Stimulated activated CD8-positive, alpha-beta memory T cell treated with anti-CD3 and anti-CD28 coated beads, Interleukin-15, amount 100 ng/mL, for 48 hours (primary cell): ENCODE results near the gene WDR11.
A peak's percentile ranks its signal among the peaks of the same experiment; 100 is the strongest.
"Not testable (repeated sequence)": the region's sequence is repeated elsewhere in the genome, so short reads cannot be mapped to it uniquely, and the experiment has no call there.

Experiments
- DNase-seq, 2 donors: peaks; one replicate each; pipeline ENCODE4 v3.0.0-alpha.2; 2020; ENCODE audit warnings: low read depth in 2 of 2

The WDR11 gene

DNA sequence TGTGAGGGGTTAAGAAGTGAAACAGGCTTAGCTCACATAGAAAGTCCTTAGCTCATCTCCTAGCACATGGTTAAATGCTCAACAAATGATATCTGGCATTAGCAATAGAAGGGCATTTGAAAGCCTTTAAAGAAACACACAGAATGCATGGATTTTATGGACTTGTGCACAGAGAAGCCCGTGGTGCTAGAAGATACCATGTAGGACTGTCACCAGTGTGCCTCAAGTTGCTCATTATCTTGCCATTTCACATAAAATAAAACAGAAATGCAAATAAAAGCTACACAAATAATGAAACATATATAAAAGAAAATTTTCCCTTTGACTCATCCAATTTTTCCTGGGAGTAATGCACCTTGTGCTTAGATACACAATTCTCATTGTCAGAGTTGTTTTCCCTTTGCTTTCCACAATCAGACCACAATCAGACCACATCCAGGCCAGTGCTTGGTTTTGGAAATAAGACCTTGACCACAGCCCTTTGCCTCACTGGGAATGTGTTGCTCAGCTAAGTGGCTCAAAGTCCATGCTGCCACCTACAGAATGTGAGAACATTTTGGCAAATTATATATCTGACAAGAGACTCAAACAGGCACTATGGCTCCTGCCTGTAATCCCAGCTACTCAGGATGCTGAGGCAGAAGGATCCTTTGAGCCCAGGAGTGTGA is 9.5 kb upstream of the WDR11 start:
- no peak for DNase-seq

DNA sequence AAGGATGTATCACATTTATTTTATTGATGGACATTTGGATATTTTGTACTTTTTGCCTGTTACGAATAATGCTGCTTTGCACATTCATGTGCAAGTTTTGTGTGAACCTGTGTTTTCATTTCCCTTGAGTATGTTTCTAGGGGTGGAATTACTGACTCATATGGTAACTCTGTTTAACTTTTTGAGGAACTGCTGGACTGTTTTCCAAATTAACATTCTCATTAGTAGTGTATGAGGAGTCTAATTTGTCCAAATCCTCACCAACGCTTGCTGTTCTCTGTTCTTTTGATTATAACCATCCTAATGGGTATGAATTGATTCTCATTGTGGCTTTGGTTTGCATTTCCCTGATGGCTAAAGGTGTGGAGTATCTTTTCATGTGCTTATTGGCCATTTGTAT is 3.2 kb downstream of the WDR11 start:
- no peak for DNase-seq

DNA sequence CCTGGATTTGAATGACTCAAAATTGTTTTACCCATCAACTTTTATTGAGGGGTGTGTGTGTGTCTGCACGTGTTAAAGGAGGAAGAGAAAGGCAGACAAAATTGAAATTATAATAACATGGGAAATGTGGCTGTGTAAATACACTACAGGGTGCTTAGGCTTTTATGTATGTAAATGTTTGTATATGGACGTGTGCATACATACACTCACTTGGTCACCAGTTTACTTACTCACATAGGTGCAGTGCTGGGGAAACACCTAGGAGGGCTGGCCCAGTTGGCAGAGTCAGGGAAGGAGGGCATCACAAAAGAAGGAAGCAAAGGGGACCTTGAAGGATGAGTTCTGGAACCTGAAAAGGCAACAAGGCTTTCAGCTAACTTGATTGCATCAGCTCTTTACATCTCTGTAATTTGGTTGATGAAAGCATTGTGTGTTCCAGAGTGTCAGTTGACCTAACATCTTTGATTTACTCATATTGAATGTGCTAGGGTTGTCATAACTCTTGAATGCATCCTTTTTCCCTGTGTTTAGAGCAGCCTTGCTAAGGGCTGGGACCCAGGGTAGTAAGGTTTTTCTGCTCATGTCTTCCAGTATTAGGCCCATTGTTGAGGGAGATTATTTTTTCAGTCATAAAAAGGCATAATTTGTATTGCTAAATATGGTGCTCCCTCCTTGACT is 10.2 kb downstream of the WDR11 start:
- no peak for DNase-seq

DNA sequence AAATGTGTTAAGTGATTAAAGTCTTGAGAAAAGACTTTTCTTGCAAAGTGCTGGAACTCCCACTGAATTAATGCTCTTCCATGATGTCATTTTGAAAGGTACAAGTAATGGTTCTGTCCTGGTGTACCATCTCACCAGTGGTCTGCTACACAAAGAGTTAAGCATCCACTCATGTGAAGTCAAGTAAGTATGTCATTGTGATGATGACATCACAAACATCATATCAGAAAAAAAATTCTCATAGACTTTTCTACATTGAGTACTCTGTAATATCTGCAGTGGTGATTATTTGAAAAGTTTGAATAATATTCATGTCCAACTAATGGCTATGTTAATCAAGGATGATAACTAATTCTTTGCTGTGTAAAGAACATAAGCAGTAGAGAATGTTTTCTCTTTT is 22.6 kb downstream of the WDR11 start:
- DNase-seq = no peak

DNA sequence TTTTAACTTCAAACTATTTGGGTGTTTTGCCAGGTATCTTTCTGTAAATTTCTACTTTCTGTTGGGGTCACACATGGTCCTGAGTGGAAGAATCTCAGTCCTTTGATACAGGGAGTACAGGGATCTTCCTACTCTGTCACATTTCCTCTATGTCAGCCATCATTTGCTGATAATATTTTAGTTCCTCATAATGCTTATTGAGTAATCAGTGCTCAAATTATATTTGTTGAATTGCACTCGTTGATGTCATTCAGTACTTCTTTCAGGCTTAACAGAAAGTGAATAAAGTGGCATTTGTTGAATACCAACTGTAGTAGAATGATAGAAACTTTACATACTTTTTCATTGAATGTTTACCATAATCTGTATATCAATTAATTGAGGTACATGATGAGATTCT is 31.9 kb downstream of the WDR11 start:
- DNase-seq = no peak

DNA sequence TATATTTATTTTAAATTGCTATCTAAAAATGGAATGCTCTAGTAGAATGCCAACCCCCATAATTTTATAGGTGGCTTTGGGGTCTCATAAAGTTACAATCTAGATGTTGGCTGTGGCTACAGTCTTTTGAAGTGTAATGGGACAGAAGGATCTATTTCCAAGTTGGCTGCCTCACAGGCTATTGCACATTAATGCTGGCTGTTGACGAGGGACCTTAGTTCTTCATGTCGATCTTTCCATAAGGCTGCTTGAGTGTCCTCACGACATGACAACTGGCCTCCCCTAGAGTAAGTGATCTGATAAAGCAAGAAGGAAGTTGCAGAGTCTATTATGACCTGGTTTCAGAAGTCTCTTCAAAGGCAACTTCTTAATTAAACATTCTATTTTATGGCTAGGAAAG is 36.3 kb downstream of the WDR11 start:
- DNase-seq = no peak

DNA sequence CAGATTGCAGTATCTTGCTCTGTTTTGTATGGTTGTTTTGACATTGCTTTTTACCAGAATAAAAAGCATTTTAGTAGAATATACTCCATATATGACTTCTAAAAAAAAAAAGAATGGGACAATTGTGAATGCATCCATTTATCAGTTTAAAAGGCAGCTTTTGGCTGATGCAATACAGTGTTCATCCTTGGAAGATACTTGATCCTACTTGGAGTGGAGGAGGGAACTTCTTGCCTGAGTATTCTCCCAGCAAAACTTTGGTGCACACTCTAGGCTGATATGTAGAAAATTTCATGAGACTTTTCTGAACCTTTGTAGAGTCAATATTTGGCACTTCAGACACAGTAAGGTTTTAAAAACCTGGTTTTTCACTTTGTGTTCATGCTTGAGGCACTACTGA is 40.2 kb downstream of the WDR11 start:
- DNase-seq = no peak

DNA sequence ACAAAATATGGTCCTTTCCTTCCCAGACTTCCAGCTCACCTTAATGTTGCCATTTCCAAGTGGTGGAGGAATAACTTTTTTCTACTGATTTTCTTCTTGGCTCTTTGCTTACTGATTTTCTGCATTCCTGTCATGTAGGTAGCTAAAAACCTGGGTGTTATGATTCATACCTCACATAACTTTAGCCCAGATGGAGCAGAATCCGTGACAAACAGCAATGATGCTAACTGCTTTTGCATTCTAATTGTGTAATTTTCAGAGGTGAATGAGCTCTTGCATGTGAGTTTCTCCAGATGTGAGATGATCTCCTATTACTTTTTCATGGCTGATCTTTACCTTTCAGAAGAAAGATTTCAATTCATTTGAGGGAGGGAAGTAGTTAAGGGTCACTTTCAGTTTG is 43.4 kb downstream of the WDR11 start:
- no peak for DNase-seq

DNA sequence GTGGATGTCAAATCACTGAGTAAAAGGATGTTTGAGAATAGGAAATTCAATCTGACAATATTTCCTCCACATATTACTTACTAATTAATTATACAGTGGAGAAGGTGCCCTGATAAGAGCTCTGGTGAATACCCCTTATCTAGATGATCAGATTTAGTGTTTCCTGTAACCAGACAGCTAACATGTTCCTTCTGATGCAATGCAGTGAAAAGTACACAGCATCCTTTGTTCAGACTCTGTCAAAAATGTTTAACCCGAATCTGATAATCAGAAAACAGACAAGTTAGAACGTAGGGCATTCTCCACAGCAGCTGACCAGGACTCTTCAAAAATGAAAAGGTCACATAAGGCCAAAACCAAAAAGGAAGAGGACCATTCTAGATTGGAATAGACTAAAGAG is 46.2 kb downstream of the WDR11 start:
- DNase-seq = no peak

DNA sequence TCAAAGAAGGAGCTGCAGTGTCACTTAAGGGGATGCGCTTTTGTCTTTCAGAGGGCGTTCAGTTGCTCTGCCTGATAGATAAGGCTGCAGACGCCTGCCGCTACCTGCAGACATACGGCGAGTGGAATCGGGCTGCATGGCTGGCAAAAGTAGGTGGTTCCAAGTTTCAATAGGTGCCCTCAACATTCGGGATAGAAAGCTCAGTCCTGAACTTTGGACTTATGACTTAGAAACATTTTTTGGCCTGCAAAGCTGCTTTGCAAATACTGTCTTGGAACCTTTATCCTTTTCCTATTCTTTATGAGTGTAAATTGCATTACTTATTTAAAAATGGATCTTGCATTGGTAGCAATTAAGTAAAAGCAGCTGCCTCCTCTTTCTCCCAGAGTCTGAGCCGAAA is 54.1 kb downstream of the WDR11 start:
- no peak for DNase-seq

DNA sequence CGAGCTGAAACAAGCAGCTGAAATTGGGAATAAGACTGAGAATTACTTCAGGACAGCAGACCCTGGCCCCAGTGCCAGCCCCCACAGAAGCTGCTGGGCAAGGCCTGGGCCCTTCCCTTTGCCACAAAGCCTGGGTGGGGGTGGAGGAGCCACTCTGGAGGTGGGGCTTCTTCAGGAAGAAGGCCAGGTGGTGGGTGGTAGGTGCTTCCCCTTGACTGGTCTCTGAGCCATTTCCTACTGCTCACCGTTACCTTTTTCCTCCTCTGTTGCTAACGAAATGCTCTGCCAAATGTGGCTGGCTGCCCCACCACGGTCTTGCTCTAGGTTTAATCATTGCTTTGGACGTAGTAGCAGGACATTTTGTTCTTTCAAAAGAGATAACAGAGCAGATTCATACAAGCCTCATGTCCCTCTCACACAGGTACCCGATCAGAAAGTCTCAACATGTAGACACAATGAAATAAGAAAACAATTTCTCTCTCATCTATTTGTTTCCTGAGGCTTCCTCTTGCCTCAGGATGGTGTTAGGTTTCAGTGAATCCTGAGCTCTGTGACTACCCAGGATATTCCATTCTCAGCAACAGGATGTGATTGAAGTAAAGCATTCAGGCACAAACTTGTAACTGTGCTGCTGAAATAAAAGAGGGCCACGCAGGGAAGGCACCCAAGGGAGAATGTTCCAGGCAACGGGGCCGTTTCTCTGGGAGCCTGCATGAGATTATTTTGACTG is 66.5 kb downstream of the WDR11 start:
- DNase-seq = no peak

DNA sequence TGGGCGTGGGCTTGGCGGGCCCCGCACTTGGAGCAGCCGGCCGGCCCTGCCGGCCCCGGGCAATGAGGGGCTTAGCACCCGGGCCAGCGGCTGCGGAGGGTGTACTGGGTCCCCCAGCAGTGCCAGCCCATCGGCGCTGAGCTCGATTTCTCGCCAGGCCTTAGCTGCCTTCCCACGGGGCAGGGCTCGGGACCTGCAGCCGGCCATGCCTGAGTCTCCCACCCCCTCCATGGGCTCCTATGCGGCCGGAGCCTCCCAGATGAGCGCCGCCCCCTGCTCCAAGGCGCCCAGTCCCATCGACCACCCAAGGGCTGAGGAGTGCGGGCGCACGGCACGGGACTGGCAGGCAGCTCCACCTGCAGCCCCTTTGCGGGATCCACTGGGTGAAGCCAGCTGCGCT is 72.7 kb downstream of the WDR11 start:
- DNase-seq = not testable (repeated sequence)

DNA sequence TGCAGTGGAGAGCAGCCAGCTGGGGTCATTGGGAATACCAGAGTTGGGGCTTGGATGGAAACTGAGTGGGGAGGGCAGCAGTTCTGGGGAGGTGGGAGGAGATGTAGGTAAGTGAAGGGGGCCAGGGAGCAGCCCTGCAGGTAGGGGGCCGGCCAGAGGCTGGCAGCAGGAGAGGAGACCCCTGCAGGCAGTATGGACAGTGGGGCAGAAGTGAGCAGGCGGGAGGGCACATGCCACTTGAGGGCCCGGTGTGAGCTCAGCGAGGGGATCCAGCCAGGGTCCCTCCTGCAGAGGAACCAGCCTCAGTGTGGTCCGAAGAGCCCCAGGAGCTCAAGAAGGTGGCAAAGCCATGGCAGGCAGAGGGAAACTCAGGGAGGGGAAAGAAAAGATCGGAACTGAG is 75.4 kb downstream of the WDR11 start:
- no peak for DNase-seq

DNA sequence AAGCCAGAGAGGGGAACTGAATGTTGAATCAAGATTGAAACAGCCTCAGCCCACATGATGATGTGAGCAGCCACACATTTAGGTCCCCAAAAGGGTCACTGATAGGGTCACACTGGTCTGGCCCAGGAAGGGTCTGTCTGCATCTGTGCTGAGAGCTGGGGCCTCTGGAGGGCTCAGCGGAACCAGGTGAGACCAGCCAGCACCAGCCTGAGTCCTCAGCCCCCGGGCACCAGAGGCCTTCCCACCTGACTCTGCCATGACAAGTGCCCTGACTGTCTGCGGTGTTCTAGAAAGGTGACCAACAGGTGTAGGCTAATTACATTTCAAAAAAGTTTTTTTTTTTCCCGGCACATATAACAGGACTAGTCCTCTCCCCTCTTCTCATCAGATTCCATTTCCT is 76.2 kb downstream of the WDR11 start:
- no peak for DNase-seq

DNA sequence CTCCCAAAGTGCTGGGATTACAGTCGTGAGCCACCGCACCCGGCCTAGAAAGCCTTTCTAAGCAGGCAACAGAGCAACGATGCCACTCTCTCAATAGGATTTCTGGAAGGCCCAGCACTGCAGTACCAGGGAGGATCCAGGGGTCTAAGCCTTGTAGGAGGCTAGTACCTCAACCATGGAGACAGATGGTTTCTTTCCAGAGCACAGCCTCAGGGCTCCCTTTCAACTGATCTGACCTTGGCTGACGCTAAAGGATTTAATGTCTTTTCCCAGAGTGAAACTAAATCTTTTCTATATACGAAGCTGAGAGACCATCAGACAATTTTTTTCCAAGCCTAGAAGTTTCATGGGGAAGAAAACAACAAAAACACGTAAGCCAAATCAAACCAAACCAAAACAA is 78.0 kb downstream of the WDR11 start:
- no peak for DNase-seq

DNA sequence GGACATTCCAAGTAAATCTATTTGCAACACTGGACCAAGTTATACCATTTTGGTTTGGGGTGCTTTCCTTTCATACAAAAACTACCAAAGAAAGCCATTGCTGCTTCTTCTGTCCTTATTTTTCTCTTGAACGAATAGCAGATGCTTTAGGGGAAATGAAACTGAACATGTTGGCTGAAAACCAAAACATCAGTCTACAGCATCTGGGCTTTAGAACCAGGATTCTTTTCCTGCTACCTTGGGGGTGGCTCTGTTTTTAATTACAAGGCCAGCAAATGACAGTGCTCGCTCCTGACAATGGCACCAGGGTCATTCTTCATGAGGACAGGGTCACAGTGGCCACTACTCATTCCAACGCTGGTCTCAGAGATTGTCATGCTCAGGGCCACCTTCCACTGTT is 80.3 kb downstream of the WDR11 start:
- DNase-seq = no peak

DNA sequence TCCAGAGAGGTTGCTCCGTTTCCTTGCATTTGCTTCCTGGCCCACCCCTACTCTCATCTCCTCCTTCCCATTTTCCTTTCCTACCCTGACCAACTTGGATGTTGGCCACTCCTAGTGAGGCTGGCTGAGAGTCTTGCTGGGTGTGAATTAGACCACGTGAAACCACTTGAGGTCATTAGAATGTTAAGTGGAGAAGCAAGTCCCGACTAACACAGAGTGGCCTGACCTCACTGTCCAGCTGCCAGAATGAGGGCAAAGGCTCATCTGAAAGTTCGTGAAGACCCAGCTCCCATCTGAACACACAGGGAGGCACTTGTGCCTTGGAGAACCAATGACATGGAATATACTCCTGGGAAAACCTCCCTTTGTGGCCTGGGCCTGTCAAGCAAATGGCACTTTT is 80.8 kb downstream of the WDR11 start:
- DNase-seq = no peak

DNA sequence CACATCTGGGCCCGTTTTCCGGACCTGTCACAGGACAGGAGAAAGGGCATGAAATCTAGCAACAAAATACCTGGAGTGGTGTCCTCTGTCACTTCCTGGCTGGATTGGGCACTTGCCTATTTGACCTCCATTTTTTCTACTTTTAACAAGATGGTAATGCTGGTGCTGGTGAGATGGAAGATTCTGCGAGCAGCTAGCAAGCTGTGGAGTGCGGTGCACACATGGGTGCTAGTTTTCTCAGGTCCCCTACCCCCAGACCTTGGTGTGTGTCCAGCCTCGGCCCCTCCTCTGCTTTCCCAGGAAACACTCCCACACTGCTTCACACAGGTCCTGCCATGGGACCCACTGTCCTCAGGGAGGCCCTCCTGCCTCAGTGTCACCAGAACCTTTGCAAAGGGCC is 87.7 kb downstream of the WDR11 start:
- no peak for DNase-seq

DNA sequence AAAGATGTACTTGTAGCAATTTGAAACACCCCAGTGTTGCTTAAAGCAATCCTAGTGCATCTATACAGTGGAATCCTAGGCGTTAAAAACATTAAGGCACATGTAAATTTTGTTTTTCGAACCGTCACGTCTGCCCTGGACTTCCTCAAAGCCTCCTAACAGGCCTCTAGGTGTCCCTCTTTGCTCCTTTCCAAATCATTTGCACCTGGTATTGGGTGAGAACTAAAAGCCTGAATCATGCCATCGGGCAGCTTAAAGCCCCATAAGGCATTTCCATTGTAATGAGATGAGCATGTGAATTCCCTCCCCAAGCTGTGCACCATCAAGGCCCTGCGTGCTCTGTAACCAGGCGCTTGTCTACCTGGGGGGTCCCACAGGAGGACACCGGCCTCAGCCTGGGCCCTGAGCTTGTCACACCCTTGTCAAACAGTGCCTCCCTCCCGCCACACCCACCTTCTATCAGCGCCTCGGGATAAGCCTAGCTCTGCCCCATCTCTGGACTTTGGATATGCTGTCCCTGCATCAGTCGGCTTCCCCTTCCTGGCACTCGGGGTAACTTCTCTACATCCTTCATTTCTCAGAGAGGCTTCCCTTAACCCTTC is 89.2 kb downstream of the WDR11 start:
- DNase-seq = no peak

DNA sequence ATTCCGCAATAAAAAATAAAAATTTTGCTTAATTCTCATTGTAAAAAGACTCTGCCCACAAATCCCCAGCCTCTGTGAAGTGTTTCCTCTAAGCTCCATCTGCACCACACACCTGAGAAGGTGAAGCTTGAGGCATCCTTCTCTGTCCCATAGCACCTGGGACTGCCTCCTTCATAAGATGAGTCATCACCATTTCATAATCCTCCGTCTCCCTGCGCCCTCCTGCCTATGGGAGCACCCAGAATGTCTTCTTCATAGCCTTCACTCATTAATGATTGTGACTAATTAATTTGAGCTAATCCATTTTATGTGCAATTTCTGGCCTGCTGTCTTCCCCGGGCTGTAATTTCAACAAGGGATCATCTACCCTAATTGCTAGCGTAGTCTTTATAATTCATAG is 90.3 kb downstream of the WDR11 start:
- no peak for DNase-seq

DNA sequence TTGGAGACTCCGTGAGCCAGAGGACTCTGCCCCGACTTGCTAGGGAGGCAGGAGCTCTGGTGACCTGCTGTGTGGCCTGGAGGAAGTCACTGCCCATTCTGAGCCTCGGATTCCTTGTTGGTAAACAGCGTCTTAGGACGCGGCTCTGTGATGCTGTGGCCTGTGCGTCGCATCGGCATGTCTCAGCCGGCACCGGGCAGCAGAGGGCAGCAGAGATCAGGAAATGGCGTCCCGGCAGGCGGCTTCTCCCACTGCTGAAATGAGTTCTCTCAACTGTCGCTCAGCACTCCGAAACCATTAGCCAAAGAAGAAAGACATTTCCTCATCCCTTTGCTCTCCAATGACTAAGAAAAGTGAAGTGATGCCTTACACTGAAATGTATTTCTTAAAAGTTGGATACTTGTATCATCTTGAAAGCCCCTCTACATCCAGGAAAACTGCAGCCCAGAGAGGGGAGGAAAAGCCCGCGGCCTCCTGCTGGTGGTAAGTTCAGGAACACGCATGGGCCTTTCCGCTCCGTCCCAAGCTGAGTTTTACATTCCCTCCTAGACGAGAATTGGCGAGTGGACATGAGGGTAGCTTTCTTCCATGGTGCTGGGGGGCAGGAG is 91.7 kb downstream of the WDR11 start:
- DNase-seq = peak; percentile 47 to 58

DNA sequence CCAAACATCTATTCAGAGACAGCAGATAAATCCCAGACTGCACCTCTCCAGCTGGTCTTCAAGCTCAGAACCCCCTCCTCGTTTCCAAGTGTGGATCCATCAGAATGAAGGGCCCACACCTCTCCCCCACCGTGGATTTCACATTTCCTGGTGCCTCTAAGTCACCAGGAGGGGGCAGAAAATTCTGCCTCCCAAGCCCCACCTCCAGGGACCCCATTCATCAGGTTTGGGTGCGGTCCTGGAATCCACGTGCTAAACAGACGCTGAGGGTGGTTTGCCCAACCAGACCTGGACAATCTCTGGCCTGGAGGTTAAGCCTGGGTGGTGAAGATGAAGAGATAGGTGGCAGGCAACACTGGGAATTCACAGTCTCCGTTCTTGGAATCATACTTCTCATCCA is 92.4 kb downstream of the WDR11 start:
- DNase-seq = no peak
